HepG2 (cell line): Measurements from ENCODE around the gene EIF5A. TPM values are rescaled to one million over a fixed set of nuclear protein-coding genes. Genes with fewer than 3 reads are reported as not detected.

ENCODE experiments used
- ATAC-seq: fragments of 200-7000 bp; cut with Tn5 transposase; 3 replicates; pipeline ENCODE4 v1.9.1; 2020; ENCODE audit warnings: mild to moderate bottlenecking, moderate library complexity
- BruUV-seq: library from RNA; stranded (reverse); fragments of 400-500 nt; replicated peaks from 2 replicates; lab custom pipeline; 2021; lab: Mats Ljungman, UMichigan
- CTCF ChIA-PET: fragments of 300-600 bp; formaldehyde crosslinking; extraction: SDS; loops from one replicate; lab custom pipeline; 2021; ENCODE audit warnings: low total read pairs, inconsistent platforms, low intra/inter-chr PET ratio; lab: Yijun Ruan, JAX
- POLR2A ChIA-PET: fragments of 350-600 bp; sonication (Branson Sonifier 250); formaldehyde crosslinking; loops from one replicate; lab custom pipeline; 2020; ENCODE audit warnings: antibody characterized with exemption, inconsistent platforms; lab: Yijun Ruan, JAX
- DNase-seq: peaks from one replicate; pipeline ENCODE4 v3.0.0-alpha.2; 2015; ENCODE audit warnings: low spot score
- FAIRE-seq: peaks from 3 replicates; lab custom pipeline; 2011; peaks lifted over from hg19 to GRCh38; lab: Jason Lieb, UNC
- H2AFZ ChIP-seq: one replicate; pipeline ENCODE4 v1.6.1; 2011; ENCODE audit warnings: low read length, inconsistent platforms
- H3K27ac ChIP-seq: fragments of 300-600 bp; 3 replicates; pipeline ENCODE4 v1.8.0; 2011; ENCODE audit warnings: mixed run types, mild to moderate bottlenecking, mixed read lengths, low read length, inconsistent platforms; ENCODE audit not compliant: insufficient read depth; ENCODE audit errors: extremely low read length
- H3K27me3 ChIP-seq, 2 experiments: fragments of 200-600 bp in 1 of 2; 2 replicates in 1 of 2; 3 replicates in 1 of 2; pipeline versions ENCODE4 v1.6.0 to v1.8.0; 2011; ENCODE audit warnings: low read length in 2 of 2, mild to moderate bottlenecking in 2 of 2, moderate library complexity in 2 of 2, inconsistent platforms in 1 of 2; ENCODE audit not compliant: insufficient read depth in 2 of 2, control insufficient read depth in 1 of 2
- H3K36me3 ChIP-seq, 2 experiments: fragments of 200-600 bp in 1 of 2; replicated peaks in 1 of 2; 2 replicates in 1 of 2; 3 replicates in 1 of 2; pipeline versions ENCODE4 v1.5.1 to v1.8.0; 2011; ENCODE audit warnings: low read length in 2 of 2, inconsistent platforms in 1 of 2; ENCODE audit not compliant: insufficient read depth in 2 of 2, control insufficient read depth in 1 of 2
- H3K4me1 ChIP-seq: 2 replicates; pipeline ENCODE4 v1.5.1; 2012; ENCODE audit warnings: low read length, inconsistent platforms; ENCODE audit not compliant: insufficient read depth
- H3K4me2 ChIP-seq: 2 replicates; pipeline ENCODE4 v1.6.0; 2011; ENCODE audit warnings: low read depth, low read length, inconsistent platforms
- H3K4me3 ChIP-seq, 3 experiments: fragments of 200-600 bp in 1 of 3; sonication (generic), shearing (Covaris generic) in 1 of 3; replicated peaks in 1 of 3; 2 replicates each; pipeline ENCODE4 v1.5.1; 2011 to 2016; ENCODE audit warnings: low read length in 3 of 3, inconsistent platforms in 2 of 3, low read depth in 2 of 3, mild to moderate bottlenecking in 2 of 3, control low read depth in 1 of 3, mixed read lengths in 1 of 3; ENCODE audit not compliant: insufficient read depth in 1 of 3
- H3K79me2 ChIP-seq: one replicate; pipeline ENCODE4 v1.6.1; 2011; ENCODE audit warnings: low read length, inconsistent platforms; ENCODE audit not compliant: insufficient read depth
- H3K9ac ChIP-seq: 2 replicates; pipeline ENCODE4 v1.6.0; 2011; ENCODE audit warnings: mild to moderate bottlenecking, low read depth, low read length, inconsistent platforms; ENCODE audit not compliant: insufficient read depth
- H3K9me3 ChIP-seq: 2 replicates; pipeline ENCODE4 v1.5.1; 2012; ENCODE audit warnings: mild to moderate bottlenecking, low read length
- H4K20me1 ChIP-seq: 2 replicates; pipeline ENCODE4 v1.6.0; 2011; ENCODE audit warnings: inconsistent platforms, mild to moderate bottlenecking, low read length, moderate library complexity; ENCODE audit not compliant: insufficient read depth
- ASH2L ChIP-seq: fragments of 300-600, 200-600 bp; sonication (generic); IDR thresholded peaks from 2 replicates; pipeline ENCODE4 v1.7.0; 2017; ENCODE audit warnings: low read depth, mild to moderate bottlenecking, moderate library complexity, mixed read lengths, low read length; ENCODE audit not compliant: insufficient read length
- BATF2 ChIP-seq: sonication (generic); formaldehyde crosslinking; IDR thresholded peaks from 2 replicates; pipeline ENCODE4 v1.8.0; 2022; ENCODE audit warnings: mild to moderate bottlenecking, missing genetic modification reagents, moderate library complexity
- MXD3 ChIP-seq: IDR thresholded peaks from 2 replicates; pipeline ENCODE4 v1.6.1; 2016; ENCODE audit warnings: mild to moderate bottlenecking, missing biosample characterization, missing genetic modification reagents
- MXD4 ChIP-seq: IDR thresholded peaks from 2 replicates; pipeline ENCODE4 v1.6.1; 2016; ENCODE audit warnings: mild to moderate bottlenecking, missing biosample characterization, missing genetic modification reagents
- SMAD3 ChIP-seq: sonication (generic); formaldehyde crosslinking; IDR thresholded peaks from 2 replicates; pipeline ENCODE4 v1.4.0; 2020; ENCODE audit warnings: missing genetic modification reagents
- SP5 ChIP-seq: IDR thresholded peaks from 2 replicates; pipeline ENCODE4 v1.6.1; 2016; ENCODE audit warnings: low read depth, borderline replicate concordance
- ZHX2 ChIP-seq, 2 experiments: sonication (generic) in 1 of 2; formaldehyde crosslinking in 1 of 2; IDR thresholded peaks; 2 replicates each; pipeline versions ENCODE4 v1.6.1 to v1.9.0; 2014 to 2022; ENCODE audit warnings: antibody characterized with exemption in 1 of 2, borderline replicate concordance in 1 of 2, inconsistent platforms in 1 of 2, low read depth in 1 of 2, missing genetic modification reagents in 1 of 2
- ZNF556 ChIP-seq: sonication (generic); formaldehyde crosslinking; IDR thresholded peaks from 2 replicates; pipeline ENCODE4 v1.4.0; 2020; ENCODE audit warnings: mild to moderate bottlenecking, missing genetic modification reagents, borderline replicate concordance
- ZNF589 ChIP-seq: sonication (generic); formaldehyde crosslinking; conservative IDR thresholded peaks from 2 replicates; pipeline ENCODE4 v1.8.0; 2022; ENCODE audit warnings: mild to moderate bottlenecking, moderate library complexity, missing genetic modification reagents
- ZNF776 ChIP-seq: sonication (generic); formaldehyde crosslinking; IDR thresholded peaks from 2 replicates; pipeline ENCODE4 v1.4.0; 2020; ENCODE audit warnings: mild to moderate bottlenecking, missing genetic modification reagents
- WGBS: methylation state at CpG from one replicate; pipeline ENCODE4 v1.1.6; 2017; ENCODE audit warnings: low lambda C conversion rate; 5-methylcytosine and 5-hydroxymethylcytosine counted together
- in situ Hi-C: cut with HindIII; loops from 2 replicates; pipeline ENCODE4 v1.10.0; 2017; ENCODE audit warnings: low pct_unique_long_range_greater_than_20kb; ENCODE audit not compliant: extremely low pct_ligation_motif_present
- intact Hi-C: fragments of 100-400 bp; cut with micrococcal nuclease; formaldehyde crosslinking; loops from one replicate; pipeline ENCODE4 v1.10.0; 2022; ENCODE audit not compliant: unreplicated experiment
- polyA plus RNA-seq, 8 experiments: library from polyadenylated mRNA; depleted of rRNA in 3 of 8; stranded (reverse) in 7 of 8; unstranded in 1 of 8; fragments of >200 nt; fragmentation: Illumina TruSeq in 4 of 8; extraction: Trizol in 4 of 8; gene quantifications; 2 replicates each; pipeline versions ENCODE4 v1.2.1 to v1.2.3, GENCODE V29; 2011 to 2016; ENCODE audit warnings: low read depth in 4 of 8, missing spikeins in 1 of 8, mixed read lengths in 1 of 8; ENCODE audit not compliant: insufficient read depth in 1 of 8
- total RNA-seq, 5 experiments: library from RNA; depleted of rRNA; stranded (reverse); fragments of >200 nt; fragmentation: Illumina TruSeq; extraction: Trizol; gene quantifications; 2 replicates each; pipeline ENCODE4 v1.2.3, GENCODE V29; 2016; ENCODE audit warnings: low read depth in 1 of 5

EIF5A gene
- total and polyA plus RNA-seq, 2 of the 13 experiments (the other 11 are each of a cell fraction or from before 2014, with no cell fraction given): 319 to 337 TPM

- TF ChIP-seq ZHX2 (IDR thresholded peaks at IDR 0.05; ENCODE audit: low read depth) (peak; percentile 91), ZHX2 (CRISPR knock-in tag; IDR thresholded peaks at IDR 0.05; ENCODE audit: borderline replicate concordance) (no peak)
- TF ChIP-seq, all 625 proteins: peak for 291
These were observed 7.5 kb downstream of the EIF5A start, which contains the start of gene GPS2 (continued) for GRCh38 chr17:7314719-7315569.

- no peaks in the 10 kb centered on the region for H3K27me3 ChIP-seq
- no TSS peak for BruUV-seq
- FAIRE-seq (no peak), DNase-seq (no peak), ATAC-seq (no peak; the same call in 2 of the 3 replicates)
- H3K4me1 ChIP-seq: peaks cover 33% of the 10 kb centered on the region
- intact Hi-C loops (no loop called here), in situ Hi-C loops (no loop called here)
- H3K4me2 ChIP-seq: peak overlapping the region; percentile 69
- H2AFZ ChIP-seq: no peak overlapping the region
- H3K79me2 ChIP-seq: peaks cover 20% of the 10 kb centered on the region
- WGBS: 43% methylated on average over 16 of the region's 30 CpGs
- peaks cover 27% of the 10 kb centered on the region for H4K20me1 ChIP-seq
- ChIA-PET POLR2A (interaction anchor here (1.1 to 5.8 kb wide), 2 partner anchors 13 to 136 kb away, joined by 3 to 47 read pairs; partner anchors contain the start of genes ASGR1 and NEURL4), CTCF (no interaction called here)
- H3K36me3 ChIP-seq: peaks cover 18 to 49% of the 10 kb centered on the region in 2 experiments
- H3K9me3 ChIP-seq: no peaks in the 10 kb centered on the region
- peak overlapping the region; percentile 75 for H3K9ac ChIP-seq
- H3K27ac ChIP-seq: peak overlapping the region; percentile 60
- H3K4me3 ChIP-seq: peak overlapping the region; percentile 82 to 89 (median 82)
- TF ChIP-seq ZNF776 (CRISPR knock-in tag) (0 out of 2 replicates have a peak, but pooled peaks have one; percentile 44), ASH2L (peak; percentile 14), SMAD3 (CRISPR knock-in tag) (0 out of 2 replicates have a peak, but pooled peaks have one; percentile 12), ZNF589 (CRISPR knock-in tag) (0 out of 2 replicates have a peak, but pooled peaks have one; percentile 7), BATF2 (CRISPR knock-in tag) (0 out of 2 replicates have a peak, but pooled peaks have one; percentile 5), SP5 (0 out of 2 replicates have a peak, but pooled peaks have one; percentile 1), MXD3 (CRISPR knock-in tag) (no peak), ZNF556 (CRISPR knock-in tag) (no peak), MXD4 (CRISPR knock-in tag) (peak; percentile 13; the same call in 1 of the 2 replicates)
These were observed 8.3 kb downstream of the EIF5A start for GRCh38 chr17:7315570-7316235.
